Gastroesophageal sphincter (tissue), 4 donors: ENCODE measurements around the gene AQR. TPM values are rescaled to one million over a fixed set of nuclear protein-coding genes. Genes with fewer than 3 reads are reported as not detected.

Source experiments
- total RNA-seq, 4 donors: library from RNA; depleted of rRNA; stranded (reverse); fragments of >200 nt; gene quantifications; one replicate each; pipeline ENCODE4 v1.1.0, GENCODE V29; 2016

AQR gene
- total RNA-seq, 4 donors from 2014 or later = 16.4 to 26.9 (median 24.7) TPM

Other genes starting within 250 kb of the AQR start
- not detected for gene GJD2, start 214.7 kb downstream of the AQR start, total RNA-seq
- gene ACTC1, start 174.2 kb downstream of the AQR start, total RNA-seq = 10 to 100 TPM in 1 of 4 donors, 1 to 10 TPM in 3; 6.6 to 24.2 (median 8.9) TPM
- gene ZNF770, start 18.5 kb upstream of the AQR start, total RNA-seq = 10 to 100 TPM; 20.9 to 27.4 (median 24.2) TPM
- gene NANOGP8, start 115.6 kb upstream of the AQR start, total RNA-seq = 1 to 10 TPM in 1 of 4 donors, not detected in 3; 4.0 TPM